GM19324 (cell line): Measurements from ENCODE around the gene ACKR2.

Experiments used
- ATAC-seq: cut with Tn5 transposase; IDR thresholded peaks from one replicate; pipeline ENCODE4 v1.9.1; 2021; ENCODE audit warnings: mild to moderate bottlenecking, moderate library complexity; ENCODE audit not compliant: unreplicated experiment, low FRiP score

Gene ACKR2

GRCh38 chr3:42914771-42915515 is 105.7 kb downstream of the ACKR2 start:
- ATAC-seq: no peak
